GM19193 (cell line): ENCODE results near the gene TTC9B.

Experiments used
- POLR2A ChIP-seq: IDR thresholded peaks from 4 replicates; pipeline ENCODE4 v1.6.1; 2011; ENCODE audit not compliant: insufficient read depth, insufficient read length; ENCODE audit errors: extremely low read depth

TTC9B gene

DNA sequence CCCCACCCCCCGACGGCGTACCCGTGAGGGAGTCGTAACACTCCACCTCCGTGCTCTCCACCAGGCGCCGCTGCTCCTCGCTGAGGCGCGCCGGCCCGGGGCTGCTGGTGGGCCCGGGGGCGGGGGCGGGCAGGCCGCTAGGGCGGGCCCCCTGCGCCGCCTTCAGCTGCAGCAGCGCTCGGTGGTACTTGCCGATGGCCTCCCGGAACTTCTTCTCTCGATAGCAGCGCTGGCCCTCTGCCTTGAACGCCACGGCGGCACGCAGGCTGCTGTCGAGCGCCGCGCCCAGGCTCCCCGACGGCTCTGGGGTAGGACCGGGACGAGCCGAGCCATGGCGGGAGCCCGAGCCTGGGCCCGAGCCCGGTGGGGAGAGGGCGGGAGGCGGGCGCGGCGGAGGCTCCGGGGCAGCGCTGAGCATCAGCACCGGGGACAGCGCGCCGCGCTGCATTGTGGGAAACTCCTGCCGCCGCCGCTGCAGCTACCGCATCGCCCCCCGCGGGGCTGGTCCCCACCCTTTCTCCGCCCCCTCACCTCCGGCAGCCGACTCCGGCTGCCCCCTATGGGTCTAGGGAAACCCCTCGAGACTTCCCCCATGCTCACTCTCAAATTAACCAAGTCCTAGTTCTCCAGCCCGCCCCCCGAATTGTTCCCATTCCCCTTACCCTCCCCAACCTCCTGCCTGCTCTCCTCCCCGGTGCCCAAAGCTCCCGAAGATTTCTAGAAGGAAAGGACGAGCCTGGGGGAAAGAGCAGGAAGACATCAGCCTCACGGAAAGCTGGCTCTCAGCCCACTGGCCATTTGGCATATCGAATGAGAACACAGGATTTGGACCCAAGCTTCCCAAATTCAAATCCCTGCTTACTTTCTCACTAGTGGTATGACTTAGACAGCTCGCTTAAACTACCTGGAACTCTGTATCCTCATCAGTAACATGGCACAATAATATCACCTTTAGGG is at the start of gene TTC9B:
TTC9B (minus strand) TSS at position 451 of the 957 bp plus-strand sequence; CDS start at position 448, 3 bp downstream.
- TF ChIP-seq POLR2A: no peak

DNA sequence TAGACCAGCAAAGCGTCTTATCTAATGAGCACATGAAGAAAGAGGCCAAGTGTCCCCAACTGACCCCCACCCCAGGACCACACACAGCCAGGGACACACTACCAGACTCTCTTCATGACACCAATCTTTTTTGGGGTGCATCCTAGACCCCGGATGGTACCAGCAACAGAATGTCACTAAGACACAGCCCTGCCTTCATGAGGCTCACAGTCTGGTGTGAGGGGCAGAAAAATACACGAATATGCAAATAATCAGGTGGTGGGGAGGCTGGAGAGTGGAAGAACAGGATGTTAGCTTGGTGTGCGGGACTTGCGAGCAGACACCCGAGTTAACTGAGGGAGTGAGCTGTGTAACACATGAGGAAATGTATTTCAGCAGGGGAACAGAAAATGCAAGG is 49.4 kb upstream of the TTC9B start:
- no peak for TF ChIP-seq POLR2A

DNA sequence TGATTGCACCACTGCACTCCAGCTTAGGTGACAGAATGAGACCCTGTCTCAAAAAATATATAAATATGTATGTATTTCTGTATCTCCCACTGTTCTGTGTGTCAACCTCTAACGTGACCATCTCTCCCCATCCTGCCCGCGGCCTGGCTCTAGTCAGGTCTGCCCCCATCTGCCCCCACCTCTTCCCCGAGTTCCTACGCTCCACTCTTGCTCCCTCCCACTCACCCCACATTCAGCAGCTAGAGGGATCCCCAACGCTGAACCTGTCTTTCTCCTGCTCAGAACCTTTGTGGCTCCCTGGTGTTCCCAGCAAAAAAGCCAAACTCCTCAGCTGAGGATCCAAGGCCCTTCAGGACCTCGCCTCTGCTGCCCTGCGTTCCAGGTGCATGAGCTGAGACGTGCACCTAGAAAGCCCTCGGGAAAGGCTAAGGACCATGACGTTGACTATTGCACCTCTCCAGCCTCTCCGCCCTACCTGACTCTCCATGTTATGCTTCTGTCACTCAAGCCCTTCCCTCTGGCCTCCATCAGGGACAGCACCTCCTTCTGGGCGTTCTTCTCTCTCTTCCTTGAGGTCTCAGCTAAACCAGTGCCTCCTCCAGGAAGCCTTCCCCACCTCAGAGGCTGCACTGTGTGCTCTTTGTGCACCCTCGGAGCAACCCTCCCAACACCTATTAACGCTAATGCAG is 48.9 kb upstream of the TTC9B start:
- TF ChIP-seq POLR2A: no peak

DNA sequence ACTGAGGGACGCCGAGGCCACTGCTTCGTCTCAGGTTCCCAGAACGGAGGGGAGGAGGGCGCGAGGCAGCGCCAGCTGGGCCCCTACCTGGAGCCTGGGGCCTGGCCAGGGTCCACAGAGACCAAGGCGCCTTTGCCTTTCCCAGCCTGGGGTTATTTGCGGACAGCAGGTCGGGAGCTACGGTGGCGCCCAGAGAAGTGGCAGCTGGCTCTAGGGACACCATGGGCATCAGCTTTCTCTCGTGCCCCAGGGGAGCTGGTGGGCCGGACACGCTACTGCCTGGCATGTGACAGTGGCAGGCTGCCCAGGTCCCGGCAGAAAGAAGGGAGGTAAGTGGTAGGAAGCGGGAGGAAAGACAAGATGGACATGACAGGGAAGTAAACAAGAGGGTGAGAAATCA is 47.9 kb upstream of the TTC9B start:
- TF ChIP-seq POLR2A: no peak

DNA sequence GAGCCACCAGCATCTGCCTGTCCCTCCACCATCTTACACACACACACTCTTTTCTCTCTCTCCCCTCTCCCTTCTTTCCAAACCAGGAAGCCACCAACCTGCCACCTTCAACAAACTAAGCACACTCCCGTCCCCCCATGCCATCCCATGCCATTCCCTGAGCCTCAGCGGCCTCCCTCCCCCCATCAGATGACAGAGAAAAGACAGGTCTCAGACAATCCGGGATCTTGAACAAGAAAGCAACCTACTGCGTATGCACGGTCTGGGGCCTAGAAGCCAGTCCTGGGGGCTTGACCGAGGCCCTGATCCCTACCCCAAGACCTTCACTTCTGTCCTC is 47.5 kb upstream of the TTC9B start:
- TF ChIP-seq POLR2A: no peak

DNA sequence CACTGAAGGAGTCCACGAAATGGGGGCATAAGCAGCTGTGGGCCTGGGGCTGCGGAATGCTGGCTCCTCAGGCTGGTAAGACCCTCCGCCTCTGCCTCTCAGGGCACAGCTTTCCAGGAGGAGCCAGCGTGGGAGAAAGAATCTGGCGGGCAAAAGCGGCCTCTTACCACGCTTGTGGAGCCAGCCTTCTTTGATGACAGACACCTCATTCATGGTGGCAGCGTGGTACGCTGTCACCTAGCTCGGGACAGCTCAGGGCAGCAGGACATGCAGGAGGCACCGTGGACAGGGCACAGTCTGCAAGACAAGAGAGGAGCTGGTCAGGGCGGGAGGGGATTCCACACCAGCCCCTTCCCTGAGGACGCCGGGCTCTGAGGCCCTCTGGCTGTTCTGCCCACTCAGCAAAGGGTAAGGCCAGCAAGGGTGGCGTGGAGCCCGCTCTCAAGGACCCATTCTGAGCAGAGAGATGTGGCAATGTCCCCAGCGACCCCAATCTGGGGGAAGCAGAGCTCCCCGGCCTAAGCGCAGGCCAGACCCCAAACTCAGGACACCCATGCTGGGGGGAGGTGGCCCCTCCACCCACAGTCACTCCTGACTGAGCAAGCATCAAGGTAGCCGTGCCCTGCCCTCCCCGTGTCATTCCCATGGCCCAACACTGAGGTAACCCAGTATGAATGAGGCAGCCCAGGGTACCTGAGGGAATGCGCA is 47.0 kb upstream of the TTC9B start:
- no peak for TF ChIP-seq POLR2A

DNA sequence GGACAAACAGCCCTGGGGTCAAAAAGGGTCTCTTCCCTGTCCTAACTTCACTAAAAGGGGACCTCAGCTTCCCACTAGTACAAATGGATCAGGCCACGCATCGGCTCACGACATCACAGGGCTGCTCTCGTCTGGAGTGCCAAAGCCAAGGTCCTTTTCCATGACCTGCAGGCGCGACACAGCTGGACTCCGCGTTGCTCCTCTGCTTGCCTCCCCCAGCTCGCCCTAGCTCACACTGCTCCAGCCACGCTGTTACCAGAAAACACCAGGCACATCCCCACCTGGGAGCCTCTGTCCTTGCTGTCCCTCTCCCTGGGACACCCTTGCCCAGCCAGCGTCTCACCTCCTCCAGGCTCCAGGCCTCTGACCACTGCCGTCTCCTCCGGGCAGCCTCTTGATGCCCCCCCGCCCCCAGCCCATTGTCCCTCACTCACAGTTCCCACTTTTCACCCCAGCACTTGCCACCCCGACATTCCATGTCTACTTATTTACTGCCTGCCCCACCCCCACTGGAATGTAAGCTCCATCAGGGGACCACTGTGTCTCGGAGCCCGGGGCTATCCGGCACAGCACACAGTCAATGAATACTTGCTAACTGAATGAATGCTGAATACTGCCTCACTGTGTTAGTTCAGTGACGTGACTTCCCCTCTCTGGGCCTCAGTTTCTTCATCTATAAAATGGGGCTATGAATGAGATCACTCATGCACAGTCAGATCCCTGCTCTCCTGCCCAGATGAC is 46.3 kb upstream of the TTC9B start:
- TF ChIP-seq POLR2A: no peak

DNA sequence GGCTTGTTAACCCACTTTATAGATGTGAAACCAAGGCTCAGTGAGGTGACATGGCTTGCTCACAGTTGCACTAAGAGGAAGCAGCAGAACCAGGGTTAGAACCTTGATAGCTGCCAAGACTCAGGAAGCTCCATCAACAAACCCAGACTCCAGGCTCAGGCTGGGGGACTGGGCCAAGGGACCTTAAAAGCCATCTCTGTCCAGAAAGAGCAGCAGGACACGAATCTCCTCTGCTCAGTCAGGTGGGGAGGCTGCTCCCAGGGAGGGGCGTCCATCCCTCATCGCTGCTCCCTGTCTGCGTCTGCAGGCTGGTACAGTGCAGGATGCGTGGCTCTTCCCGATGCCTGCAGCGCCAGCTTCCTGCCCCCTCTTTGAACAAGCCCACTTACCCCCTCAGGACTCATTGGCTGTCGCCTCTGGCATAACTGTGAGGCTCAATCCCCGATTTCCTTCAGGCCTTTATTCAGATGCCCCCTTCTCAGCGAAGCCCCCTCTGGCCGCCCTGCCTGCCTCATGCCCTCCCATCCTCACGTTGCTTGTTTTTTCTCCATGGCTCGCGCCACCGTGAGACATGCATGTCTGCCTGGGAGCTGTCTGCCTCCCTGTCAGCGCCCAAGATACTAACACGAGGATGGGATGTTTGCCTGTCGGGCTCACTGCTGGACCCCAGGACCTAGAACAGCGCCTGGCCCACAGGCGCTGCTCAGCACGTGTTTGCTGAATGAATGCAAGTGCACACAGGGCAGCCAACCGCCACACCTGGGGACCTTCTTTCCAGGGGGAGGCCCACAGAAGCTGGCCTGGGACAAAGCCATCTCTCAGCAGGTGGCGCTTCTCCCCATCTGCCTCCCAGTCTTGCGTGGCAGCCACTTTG is 45.5 kb upstream of the TTC9B start:
- no peak for TF ChIP-seq POLR2A

DNA sequence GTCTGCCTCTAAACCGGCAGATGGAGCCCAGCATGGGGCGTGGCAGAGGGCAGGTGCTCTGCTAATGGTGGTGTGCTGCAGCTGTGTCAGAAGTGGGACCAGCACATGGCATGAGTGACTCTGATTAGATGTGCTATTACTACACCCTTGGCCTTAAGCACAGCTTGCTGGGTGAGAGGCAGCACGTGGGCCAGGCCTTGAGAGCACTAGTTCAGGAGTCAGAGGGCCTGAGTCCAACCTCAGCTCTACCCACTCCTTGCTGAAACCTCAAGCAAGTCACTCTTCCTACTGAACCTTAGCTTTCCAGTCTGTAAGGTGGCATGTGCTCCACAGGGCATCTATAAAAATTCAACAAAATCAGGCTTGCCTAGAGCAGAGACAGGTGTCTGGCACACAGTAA is 44.2 kb upstream of the TTC9B start:
- no peak for TF ChIP-seq POLR2A

DNA sequence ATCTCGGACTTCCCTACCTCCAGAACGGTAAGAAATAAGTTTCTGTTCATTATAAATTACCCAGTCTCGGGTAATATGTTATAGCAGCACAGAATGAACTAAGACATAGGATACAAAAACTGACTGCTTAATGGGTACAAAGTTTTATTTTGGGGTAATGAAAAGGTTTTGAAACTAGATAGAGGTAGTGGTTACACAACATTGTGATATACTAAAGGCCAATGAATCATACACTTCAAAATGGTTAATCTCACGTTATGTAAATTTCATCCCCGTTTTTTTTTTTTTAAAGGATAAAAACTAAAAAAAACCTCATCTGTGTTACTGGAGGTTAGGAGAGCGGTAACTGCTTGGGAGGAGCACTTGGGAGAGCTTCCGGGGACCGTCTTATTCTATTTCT is 43.4 kb upstream of the TTC9B start:
- TF ChIP-seq POLR2A: no peak

DNA sequence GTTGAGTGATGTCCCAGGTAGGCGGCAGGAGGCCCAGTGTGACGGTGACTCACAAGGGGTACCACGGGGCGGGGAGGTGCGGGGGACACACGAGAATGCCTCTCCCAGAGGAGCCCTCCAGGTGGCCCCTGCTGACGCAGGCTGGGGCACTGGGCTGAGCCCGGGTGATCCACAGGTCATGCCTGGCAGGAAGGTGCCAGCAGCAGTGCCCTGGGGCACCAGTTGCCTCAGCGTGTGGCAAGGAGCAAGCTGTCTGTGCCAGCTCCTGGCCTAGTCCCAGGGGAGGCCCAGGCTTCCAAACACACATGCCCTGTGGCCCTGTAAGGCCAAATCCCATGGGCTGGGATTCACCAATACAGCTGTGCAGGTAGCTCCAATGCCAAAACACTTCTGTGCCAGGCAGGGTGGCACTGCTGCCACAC is 38.9 kb upstream of the TTC9B start:
- no peak for TF ChIP-seq POLR2A

DNA sequence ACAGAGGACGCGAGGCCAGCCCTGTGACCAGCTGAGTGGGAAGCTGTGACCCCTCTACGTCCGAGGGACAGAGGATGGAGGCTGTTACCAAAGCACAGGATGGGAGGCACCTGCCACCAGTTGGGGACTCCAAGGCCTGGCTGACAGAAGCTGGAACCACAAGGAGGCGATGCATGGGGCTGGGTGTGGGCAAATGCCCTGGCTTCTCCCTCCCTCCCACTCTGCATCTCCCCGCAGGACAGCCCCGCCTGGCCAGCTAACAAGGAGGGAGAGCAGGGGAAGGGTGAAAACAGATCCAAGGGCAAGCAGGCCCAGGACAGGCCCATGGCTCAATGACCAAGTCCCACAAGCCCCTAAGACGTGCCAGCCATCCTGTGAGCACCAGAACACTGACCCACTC is 38.3 kb upstream of the TTC9B start:
- no peak for TF ChIP-seq POLR2A

DNA sequence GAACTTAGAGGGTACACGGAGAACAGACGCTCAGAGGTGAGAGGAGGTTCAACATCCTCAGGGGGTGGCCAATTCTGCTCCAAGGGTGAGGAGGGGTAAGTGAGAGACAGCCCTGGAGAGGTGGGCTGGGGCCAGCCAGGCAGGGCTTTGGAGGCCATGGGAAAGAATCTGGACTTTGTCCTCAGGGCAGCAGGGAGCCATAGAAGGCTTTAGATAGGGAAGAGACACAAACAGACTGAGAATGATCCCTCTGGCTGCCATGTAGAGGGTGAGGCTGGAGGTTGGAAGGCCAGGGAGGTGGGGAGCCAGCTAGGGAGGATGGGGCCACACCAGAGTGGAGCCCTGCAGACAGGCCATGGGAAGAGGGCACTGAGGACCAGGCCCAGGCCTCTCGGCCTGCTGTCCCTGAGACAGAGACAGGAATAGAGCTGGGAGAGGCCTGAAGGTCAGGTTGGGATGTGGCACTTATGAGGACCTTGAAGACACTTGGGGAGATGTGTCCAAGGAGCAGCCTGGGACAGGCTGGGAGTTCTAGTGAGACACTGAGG is 37.5 kb upstream of the TTC9B start:
- no peak for TF ChIP-seq POLR2A
